ENCODE results near the gene UROS. TPM values are rescaled to one million over a fixed set of nuclear protein-coding genes. Genes with fewer than 3 reads are reported as not detected.

Gene UROS
- polyA plus RNA-seq, 4 donors, result 44.4 to 63.2 (median 58.4) TPM

- DNase-seq (ENCODE audit: low read depth in 4 of 4, low spot score in 3 of 4), result no peak
Measured at GRCh38 chr10:125795128-125795527, 27.9 kb downstream of the UROS start.

- no peak for DNase-seq (ENCODE audit: low read depth in 4 of 4, low spot score in 3 of 4)
Measured at GRCh38 chr10:125792342-125793300, 30.4 kb downstream of the UROS start.

GRCh38 chr10:125788156-125789034, 34.7 kb downstream of the UROS start:
- no peak for DNase-seq (ENCODE audit: low read depth in 4 of 4, low spot score in 3 of 4)

- DNase-seq (ENCODE audit: low read depth in 4 of 4, low spot score in 3 of 4), result no peak
Measured at GRCh38 chr10:125785791-125786190, 37.3 kb downstream of the UROS start.

GRCh38 chr10:125783957-125784356, 39.1 kb downstream of the UROS start:
- no peak for DNase-seq (ENCODE audit: low read depth in 4 of 4, low spot score in 3 of 4)

GRCh38 chr10:125783408-125783807, 39.6 kb downstream of the UROS start:
- DNase-seq (ENCODE audit: low read depth in 4 of 4, low spot score in 3 of 4), result no peak

- DNase-seq (ENCODE audit: low read depth in 4 of 4, low spot score in 3 of 4), result no peak
Measured at GRCh38 chr10:125782616-125783015, 40.4 kb downstream of the UROS start.

- DNase-seq (ENCODE audit: low read depth in 4 of 4, low spot score in 3 of 4), result no peak
Measured at GRCh38 chr10:125782054-125782453, 41.0 kb downstream of the UROS start.

- no peak for DNase-seq (ENCODE audit: low read depth in 4 of 4, low spot score in 3 of 4)
Measured at GRCh38 chr10:125781374-125781773, 41.7 kb downstream of the UROS start.

GRCh38 chr10:125779403-125780327, 43.4 kb downstream of the UROS start:
- no peak for DNase-seq (ENCODE audit: low read depth in 4 of 4, low spot score in 3 of 4)

- DNase-seq (ENCODE audit: low read depth in 4 of 4, low spot score in 3 of 4), result no peak
Measured at GRCh38 chr10:125778556-125778955, 44.5 kb downstream of the UROS start.

- no peak for DNase-seq (ENCODE audit: low read depth in 4 of 4, low spot score in 3 of 4)
Measured at GRCh38 chr10:125777806-125778205, 45.3 kb downstream of the UROS start.

- DNase-seq (ENCODE audit: low read depth in 4 of 4, low spot score in 3 of 4), result no peak
Measured at GRCh38 chr10:125775491-125776106, 47.5 kb downstream of the UROS start, which contains the start of gene MMP21. Gene MMP21, minus strand, starts transcription at chr10:125775821. Its CDS starts 0 bp downstream, at chr10:125775821.

- no peak for DNase-seq (ENCODE audit: low read depth in 4 of 4, low spot score in 3 of 4)
Measured at GRCh38 chr10:125774581-125775191, 48.4 kb downstream of the UROS start.

- DNase-seq (ENCODE audit: low read depth in 4 of 4, low spot score in 3 of 4), result no peak
Measured at GRCh38 chr10:125773687-125774543, 49.1 kb downstream of the UROS start.

GRCh38 chr10:125772864-125773180, 50.2 kb downstream of the UROS start:
- DNase-seq (ENCODE audit: low read depth in 4 of 4, low spot score in 3 of 4), result no peak

- DNase-seq (ENCODE audit: low read depth in 4 of 4, low spot score in 3 of 4), result no peak
Measured at GRCh38 chr10:125772112-125772863, 50.8 kb downstream of the UROS start.

GRCh38 chr10:125770844-125771243, 52.2 kb downstream of the UROS start:
- no peak for DNase-seq (ENCODE audit: low read depth in 4 of 4, low spot score in 3 of 4)

All from left renal pelvis (tissue), 4 donors.